ENCODE results near the gene CARD14. TPM values are rescaled to one million over a fixed set of nuclear protein-coding genes. Genes with fewer than 3 reads are reported as not detected.

The CARD14 gene
- total and polyA plus RNA-seq, 2 of the 13 experiments (the other 11 are each of a cell fraction or from before 2014, with no cell fraction given): 0.11 TPM; not detected in 1

DNA sequence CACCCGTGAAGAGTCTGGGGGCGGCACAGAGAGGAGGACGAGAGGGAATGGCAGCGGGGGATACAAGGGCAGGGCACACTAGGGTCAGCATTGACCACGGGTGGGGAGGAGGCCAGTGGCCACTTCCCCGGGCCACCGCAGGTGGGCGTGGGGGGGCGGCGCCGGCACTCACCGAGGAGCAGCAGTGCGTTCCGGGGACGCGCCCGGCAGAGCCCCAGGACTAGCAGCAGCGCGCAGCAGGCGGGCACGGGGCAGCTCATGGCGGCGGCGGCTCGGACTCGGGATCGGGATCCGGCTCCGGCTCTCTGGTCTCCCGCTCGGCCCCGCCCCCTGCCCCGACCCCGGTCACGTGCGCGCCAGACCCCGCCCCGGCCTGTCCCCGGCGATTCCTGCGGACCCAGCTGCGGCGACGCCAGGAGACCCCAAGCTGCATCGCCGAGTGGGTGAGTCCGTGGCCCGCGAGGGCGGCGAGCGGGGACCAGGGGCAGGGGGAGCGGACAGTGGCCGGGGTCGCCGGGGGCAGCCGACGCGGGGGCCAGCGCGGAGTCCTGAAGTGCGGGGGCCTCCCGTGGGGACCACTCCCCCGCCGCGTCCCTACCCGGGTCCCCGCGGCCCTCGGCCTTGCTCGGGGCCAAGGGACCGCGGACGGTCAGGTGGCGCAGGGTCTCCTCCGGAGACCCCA lies 50.4 kb downstream of the CARD14 start, which contains the start of the genes SGSH and SLC26A11 (continued):
- TF ChIP-seq FIP1L1 (IDR thresholded peaks at IDR 0.05; ENCODE audit: borderline replicate concordance, insufficient read depth, low read depth, low read length) (no peak), ZNF296 (CRISPR knock-in tag; conservative IDR thresholded peaks at IDR 0.05) (no peak; the same call in 1 of the 2 replicates), SMAD3 (CRISPR knock-in tag; IDR thresholded peaks at IDR 0.05) (no peak), KDM5B (CRISPR knock-in tag; IDR thresholded peaks at IDR 0.05; ENCODE audit: borderline replicate concordance) (peak; percentile 80), ZNF383 (CRISPR knock-in tag; IDR thresholded peaks at IDR 0.05; ENCODE audit: borderline replicate concordance) (peak; percentile 46; the same call in 1 of the 2 replicates), ZNF564 (CRISPR knock-in tag; IDR thresholded peaks at IDR 0.05) (peak; percentile 71; the same call in 1 of the 2 replicates), ZNF292 (CRISPR knock-in tag; IDR thresholded peaks at IDR 0.05; ENCODE audit: borderline replicate concordance, low read depth) (0 out of 2 replicates have a peak, but pooled peaks have one; percentile 19), ZBTB8A (CRISPR knock-in tag; IDR thresholded peaks at IDR 0.05; ENCODE audit: borderline replicate concordance, low read depth) (no peak), TSC22D2 (CRISPR knock-in tag; IDR thresholded peaks at IDR 0.05; ENCODE audit: borderline replicate concordance) (0 out of 2 replicates have a peak, but pooled peaks have one; percentile 41), MATR3 (CRISPR knock-in tag; IDR thresholded peaks at IDR 0.05) (no peak), FLYWCH1 (CRISPR knock-in tag; IDR thresholded peaks at IDR 0.05) (no peak), ZNF17 (CRISPR knock-in tag; IDR thresholded peaks at IDR 0.05) (no peak), KDM6A (CRISPR knock-in tag; IDR thresholded peaks at IDR 0.05; ENCODE audit: low read depth) (no peak), NFE2 (CRISPR knock-in tag; IDR thresholded peaks at IDR 0.05) (no peak), ZSCAN25 (CRISPR knock-in tag; IDR thresholded peaks at IDR 0.05) (no peak), ZNF530 (CRISPR knock-in tag; IDR thresholded peaks at IDR 0.05; ENCODE audit: low read depth) (no peak), FOXC1 (CRISPR knock-in tag; IDR thresholded peaks at IDR 0.05; ENCODE audit: borderline replicate concordance) (no peak; the same call in 1 of the 2 replicates), ZBTB1 (CRISPR knock-in tag; IDR thresholded peaks at IDR 0.05; ENCODE audit: borderline replicate concordance) (no peak), MYC (CRISPR knock-in tag; IDR thresholded peaks at IDR 0.05; ENCODE audit: borderline replicate concordance) (peak; percentile 81; the same call in 1 of the 2 replicates), HNF4A (CRISPR knock-in tag; IDR thresholded peaks at IDR 0.05) (peak; percentile 8; the same call in 1 of the 2 replicates), TARDBP (CRISPR knock-in tag; IDR thresholded peaks at IDR 0.05) (no peak)
- TF ChIP-seq, protein P1, sequence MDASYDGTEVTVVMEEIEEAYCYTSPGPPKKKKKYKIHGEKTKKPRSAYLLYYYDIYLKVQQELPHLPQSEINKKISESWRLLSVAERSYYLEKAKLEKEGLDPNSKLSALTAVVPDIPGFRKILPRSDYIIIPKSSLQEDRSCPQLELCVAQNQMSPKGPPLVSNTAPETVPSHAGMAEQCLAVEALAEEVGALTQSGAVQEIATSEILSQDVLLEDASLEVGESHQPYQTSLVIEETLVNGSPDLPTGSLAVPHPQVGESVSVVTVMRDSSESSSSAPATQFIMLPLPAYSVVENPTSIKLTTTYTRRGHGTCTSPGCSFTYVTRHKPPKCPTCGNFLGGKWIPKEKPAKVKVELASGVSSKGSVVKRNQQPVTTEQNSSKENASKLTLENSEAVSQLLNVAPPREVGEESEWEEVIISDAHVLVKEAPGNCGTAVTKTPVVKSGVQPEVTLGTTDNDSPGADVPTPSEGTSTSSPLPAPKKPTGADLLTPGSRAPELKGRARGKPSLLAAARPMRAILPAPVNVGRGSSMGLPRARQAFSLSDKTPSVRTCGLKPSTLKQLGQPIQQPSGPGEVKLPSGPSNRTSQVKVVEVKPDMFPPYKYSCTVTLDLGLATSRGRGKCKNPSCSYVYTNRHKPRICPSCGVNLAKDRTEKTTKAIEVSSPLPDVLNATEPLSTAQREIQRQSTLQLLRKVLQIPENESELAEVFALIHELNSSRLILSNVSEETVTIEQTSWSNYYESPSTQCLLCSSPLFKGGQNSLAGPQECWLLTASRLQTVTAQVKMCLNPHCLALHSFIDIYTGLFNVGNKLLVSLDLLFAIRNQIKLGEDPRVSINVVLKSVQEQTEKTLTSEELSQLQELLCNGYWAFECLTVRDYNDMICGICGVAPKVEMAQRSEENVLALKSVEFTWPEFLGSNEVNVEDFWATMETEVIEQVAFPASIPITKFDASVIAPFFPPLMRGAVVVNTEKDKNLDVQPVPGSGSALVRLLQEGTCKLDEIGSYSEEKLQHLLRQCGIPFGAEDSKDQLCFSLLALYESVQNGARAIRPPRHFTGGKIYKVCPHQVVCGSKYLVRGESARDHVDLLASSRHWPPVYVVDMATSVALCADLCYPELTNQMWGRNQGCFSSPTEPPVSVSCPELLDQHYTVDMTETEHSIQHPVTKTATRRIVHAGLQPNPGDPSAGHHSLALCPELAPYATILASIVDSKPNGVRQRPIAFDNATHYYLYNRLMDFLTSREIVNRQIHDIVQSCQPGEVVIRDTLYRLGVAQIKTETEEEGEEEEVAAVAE (CRISPR knock-in tag; IDR thresholded peaks at IDR 0.05; ENCODE audit: borderline replicate concordance): no peak
- TF ChIP-seq, protein P2, sequence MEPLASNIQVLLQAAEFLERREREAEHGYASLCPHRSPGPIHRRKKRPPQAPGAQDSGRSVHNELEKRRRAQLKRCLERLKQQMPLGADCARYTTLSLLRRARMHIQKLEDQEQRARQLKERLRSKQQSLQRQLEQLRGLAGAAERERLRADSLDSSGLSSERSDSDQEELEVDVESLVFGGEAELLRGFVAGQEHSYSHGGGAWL (CRISPR knock-in tag; IDR thresholded peaks at IDR 0.05): peak; percentile 92
- TF ChIP-seq, protein P3, sequence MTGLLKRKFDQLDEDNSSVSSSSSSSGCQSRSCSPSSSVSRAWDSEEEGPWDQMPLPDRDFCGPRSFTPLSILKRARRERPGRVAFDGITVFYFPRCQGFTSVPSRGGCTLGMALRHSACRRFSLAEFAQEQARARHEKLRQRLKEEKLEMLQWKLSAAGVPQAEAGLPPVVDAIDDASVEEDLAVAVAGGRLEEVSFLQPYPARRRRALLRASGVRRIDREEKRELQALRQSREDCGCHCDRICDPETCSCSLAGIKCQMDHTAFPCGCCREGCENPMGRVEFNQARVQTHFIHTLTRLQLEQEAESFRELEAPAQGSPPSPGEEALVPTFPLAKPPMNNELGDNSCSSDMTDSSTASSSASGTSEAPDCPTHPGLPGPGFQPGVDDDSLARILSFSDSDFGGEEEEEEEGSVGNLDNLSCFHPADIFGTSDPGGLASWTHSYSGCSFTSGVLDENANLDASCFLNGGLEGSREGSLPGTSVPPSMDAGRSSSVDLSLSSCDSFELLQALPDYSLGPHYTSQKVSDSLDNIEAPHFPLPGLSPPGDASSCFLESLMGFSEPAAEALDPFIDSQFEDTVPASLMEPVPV (CRISPR knock-in tag; IDR thresholded peaks at IDR 0.05): no peak
